Stimulated activated CD4-positive, alpha-beta T cell treated with anti-CD3 and anti-CD28 coated beads, Interleukin-15, amount 100 ng/mL, for 24 hours (primary cell): ENCODE measurements around the gene IL4R.

Source experiments
- DNase-seq: peaks from one replicate; pipeline ENCODE4 v3.0.0-alpha.2; 2020

IL4R gene

DNA sequence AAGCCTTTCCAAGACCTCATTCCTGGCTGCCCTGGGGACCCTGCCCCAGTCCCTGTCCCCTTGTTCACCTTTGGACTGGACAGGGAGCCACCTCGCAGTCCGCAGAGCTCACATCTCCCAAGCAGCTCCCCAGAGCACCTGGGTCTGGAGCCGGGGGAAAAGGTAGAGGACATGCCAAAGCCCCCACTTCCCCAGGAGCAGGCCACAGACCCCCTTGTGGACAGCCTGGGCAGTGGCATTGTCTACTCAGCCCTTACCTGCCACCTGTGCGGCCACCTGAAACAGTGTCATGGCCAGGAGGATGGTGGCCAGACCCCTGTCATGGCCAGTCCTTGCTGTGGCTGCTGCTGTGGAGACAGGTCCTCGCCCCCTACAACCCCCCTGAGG is 49.5 kb downstream of the IL4R start:
- DNase-seq: no peak

DNA sequence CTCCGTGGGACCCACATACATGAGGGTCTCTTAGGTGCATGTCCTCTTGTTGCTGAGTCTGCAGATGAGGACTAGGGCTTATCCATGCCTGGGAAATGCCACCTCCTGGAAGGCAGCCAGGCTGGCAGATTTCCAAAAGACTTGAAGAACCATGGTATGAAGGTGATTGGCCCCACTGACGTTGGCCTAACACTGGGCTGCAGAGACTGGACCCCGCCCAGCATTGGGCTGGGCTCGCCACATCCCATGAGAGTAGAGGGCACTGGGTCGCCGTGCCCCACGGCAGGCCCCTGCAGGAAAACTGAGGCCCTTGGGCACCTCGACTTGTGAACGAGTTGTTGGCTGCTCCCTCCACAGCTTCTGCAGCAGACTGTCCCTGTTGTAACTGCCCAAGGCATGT is 50.0 kb downstream of the IL4R start:
- DNase-seq: no peak

- DNase-seq: no peak
Measured at GRCh38 chr16:27364493-27365141, 50.8 kb downstream of the IL4R start.

DNA sequence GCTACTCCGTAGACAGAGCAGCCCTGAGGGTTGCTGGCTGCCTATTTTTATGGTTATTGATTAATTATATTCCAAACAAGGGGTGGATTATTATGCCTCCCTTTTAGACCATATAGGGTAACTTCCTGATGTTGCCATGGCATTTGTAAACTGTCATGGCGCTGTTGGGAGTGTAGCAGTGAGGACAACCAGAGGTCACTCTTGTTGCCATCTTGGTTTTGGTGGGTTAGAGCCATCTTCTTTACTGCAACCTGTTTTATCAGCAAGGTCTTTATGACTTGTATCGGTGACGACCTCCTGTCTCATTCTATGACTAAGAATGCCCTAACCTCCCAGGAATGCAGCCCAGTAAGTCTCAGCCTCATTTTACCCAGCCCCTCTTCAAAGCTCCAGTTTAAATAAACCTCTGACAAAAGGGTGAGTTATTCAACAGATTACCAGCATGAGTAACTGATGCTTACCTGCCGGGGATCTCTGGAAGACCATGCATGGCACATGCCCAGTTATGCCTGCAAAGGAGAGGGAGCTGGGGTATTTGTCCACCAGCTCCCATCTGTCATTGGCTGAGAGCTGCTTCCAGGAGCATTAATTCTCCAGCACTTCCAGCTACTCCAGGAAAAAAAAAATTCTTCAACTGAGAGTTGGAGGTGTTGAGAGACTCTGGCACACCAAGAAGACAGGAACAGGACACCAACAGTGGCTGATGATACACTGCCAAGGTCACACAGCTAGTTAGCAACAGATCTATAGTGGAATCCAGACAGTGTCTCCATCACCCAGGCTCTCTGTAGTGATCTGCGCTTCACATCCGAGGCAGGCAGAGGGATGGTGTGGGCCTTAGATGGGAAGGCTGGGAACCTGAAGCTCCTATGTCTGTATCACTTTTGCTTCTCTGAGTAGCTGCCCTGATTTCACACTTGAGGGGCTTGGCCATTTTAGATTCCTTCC is 51.6 kb downstream of the IL4R start:
- no peak for DNase-seq

- peak; percentile 65 for DNase-seq
Measured at GRCh38 chr16:27366687-27367460, 53.1 kb downstream of the IL4R start.

DNA sequence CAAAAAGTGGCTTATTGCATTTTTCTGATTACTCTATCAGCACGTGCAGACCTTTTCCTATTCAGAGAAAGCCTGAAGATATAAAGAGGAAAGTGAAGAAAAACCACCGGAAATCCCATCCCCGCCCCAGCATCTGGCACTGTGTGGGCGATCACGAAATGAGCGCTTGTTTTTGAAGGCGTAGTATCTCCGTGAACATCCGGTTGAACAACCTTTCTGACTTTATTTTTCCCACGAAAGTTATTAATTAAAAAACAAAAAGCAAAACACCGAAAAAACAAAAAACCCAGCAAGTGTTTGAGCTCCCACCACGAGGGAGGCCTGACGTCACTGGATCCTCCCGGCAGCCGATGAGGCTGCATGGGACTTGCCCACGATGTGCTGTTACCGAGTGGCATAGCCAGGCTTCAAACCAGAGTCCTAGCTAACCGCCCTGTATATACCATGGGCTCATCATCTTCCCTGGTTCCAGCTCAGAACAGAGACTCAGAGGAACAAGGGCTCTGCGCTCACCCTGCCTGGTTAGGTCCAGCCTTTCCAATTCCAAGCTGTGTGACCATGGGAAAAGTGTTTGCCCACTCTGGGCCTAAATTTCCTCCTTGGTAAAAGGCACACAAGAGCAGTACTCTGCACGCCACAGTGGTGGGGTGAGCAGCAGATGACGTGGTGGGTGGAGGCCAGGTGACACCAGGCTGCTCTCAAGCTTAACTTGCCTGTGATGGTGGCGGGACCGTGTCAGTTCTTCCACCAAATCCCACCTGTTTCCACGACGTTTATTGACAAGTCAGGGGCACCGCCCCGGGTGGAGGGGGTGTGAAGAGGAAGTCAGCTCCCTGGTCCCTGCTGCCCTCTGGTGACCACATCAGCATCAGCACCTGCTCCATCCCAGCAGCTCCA is 53.9 kb downstream of the IL4R start:
- peak; percentile 95 for DNase-seq

GRCh38 chr16:27368358-27368722 is 54.6 kb downstream of the IL4R start:
- no peak for DNase-seq

DNA sequence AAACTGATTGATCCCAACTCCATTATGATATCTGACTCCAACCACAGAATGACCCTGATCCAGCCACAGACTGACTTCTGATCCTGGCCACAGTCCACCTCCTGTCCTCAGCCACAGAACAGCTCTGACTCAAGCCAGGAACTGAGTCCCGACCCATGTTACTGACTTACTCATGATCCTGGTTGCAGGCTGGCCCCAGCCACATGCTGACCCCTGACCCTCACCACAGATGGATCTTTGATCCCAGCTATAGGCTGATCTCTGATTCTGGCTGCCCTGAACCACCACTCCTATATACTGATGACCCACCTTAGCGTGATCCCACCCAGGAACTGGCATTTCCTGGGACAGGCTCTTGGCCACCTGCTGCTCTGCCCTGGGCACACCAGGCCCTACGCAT is 56.0 kb downstream of the IL4R start:
- no peak for DNase-seq

GRCh38 chr16:27370318-27370717 is 56.5 kb downstream of the IL4R start:
- DNase-seq: no peak

- no peak for DNase-seq
Measured at GRCh38 chr16:27373312-27373711, 59.5 kb downstream of the IL4R start.

DNA sequence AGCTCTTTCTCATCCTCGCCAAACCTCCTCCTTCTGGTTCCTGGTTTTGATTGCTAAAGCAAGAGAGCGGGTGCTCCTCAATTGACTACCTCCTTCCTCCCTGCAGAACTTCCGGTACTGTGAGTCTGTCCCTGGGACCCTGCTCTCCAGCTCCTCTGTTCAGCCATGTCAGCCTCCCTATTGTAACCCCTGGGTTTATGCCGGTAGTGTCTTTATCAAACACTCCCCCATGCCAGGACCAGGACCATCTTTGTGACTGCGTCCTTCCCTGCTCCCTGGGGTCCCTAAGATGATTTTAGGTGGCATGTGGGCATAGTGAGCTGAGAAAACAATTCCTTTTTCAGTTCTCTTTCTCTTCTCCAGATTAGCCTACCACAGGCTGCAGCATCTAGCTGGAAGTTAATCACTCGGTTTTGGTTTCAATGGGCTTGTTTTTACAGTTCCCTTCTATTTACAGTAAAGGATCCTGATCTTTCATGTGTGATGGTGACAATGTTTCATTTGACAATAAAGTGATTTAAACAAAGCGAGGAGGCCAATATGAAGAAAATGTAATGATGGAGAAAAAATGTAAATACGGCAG is 60.5 kb downstream of the IL4R start:
- DNase-seq: peak; percentile 49

- peak; percentile 79 for DNase-seq
Measured at GRCh38 chr16:27374804-27375425, 61.1 kb downstream of the IL4R start.

DNA sequence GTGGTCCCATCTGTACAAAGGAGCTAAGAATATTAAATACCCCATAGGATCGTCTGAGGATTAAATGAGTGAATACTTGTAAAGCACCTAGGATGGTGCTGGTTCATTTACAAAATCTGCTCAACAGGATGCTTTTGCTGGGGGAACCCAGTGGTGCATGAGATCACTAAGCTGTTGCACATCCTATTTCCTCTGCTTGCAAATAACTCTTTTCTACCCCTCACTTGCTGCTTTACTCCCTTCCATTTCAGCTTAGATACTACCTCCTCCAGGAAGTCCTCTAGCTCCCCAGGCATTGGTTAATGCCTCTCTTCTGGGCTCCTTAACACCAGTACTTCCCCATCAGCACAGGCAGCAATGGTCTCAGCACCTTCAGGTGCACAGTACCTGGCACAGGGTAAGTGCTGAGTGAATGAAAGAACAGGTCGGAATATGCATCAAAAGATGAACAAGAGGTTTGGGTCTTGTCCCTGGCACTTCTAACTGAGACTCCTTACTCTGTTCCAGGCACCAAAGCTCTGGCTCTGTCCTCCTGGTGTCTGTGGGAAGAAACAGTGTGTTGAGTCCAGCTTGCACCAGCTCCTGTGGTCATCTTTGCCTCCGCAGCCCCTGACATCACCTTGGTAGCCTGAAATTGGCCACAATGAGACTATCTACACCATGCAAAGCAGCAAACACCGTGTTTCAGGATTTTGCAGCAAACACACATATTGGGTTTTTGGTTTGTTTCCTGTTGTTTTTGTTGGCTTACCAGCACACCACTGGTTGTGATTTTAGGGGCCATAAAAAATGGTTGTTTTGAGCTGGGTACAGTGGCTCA is 64.1 kb downstream of the IL4R start:
- no peak for DNase-seq

- peak; percentile 61 for DNase-seq
Measured at GRCh38 chr16:27378871-27379481, 65.2 kb downstream of the IL4R start.

- DNase-seq: no peak
Measured at GRCh38 chr16:27379919-27380318, 66.1 kb downstream of the IL4R start.

- no peak for DNase-seq
Measured at GRCh38 chr16:27381236-27381635, 67.5 kb downstream of the IL4R start.

- no peak for DNase-seq
Measured at GRCh38 chr16:27381974-27382855, 68.4 kb downstream of the IL4R start.

DNA sequence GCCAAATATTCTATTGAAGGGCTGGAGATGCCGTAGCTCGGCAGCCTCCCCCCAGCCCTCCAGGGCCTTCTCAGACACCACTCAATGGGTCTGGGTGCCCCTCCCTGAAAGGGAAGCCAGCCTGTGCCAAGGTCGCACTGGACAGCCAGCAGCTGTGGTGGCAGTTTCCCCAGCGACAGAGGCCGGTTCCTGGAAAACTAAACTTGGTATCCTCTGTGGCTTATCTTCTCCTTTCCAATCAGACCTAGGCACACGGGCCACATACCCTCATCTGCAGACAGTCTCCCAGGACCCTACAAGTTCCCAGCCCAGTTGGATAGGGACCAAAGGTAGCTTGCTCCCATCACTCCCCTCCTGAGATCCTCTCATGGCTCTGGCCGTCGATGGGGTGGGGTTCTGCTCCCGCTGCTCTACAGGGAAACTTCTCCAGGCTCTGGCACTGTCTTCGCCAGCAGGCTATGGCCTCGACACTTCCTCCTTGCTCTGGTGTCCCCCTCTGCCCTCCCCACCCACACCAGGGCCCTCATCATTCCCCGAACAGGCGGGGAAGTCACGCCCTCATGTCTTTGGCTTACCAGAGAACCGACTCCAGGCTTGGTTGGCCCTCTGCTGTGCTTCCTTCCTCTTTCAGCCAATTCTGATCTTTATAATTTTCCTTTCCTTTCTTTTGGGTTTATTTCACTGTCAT is 69.9 kb downstream of the IL4R start:
- DNase-seq: no peak

GRCh38 chr16:27384425-27384824 is 70.7 kb downstream of the IL4R start:
- DNase-seq: no peak
